HUDEP-2 (cell line): ENCODE results near the gene PTGDR2.

ENCODE experiments used
- DNase-seq, 76 experiments: peaks; one replicate each; lab custom pipeline; 2025; ENCODE audit not compliant: unreplicated experiment in 76 of 76; lab: John Stamatoyannopoulos, UW

Gene PTGDR2

DNA sequence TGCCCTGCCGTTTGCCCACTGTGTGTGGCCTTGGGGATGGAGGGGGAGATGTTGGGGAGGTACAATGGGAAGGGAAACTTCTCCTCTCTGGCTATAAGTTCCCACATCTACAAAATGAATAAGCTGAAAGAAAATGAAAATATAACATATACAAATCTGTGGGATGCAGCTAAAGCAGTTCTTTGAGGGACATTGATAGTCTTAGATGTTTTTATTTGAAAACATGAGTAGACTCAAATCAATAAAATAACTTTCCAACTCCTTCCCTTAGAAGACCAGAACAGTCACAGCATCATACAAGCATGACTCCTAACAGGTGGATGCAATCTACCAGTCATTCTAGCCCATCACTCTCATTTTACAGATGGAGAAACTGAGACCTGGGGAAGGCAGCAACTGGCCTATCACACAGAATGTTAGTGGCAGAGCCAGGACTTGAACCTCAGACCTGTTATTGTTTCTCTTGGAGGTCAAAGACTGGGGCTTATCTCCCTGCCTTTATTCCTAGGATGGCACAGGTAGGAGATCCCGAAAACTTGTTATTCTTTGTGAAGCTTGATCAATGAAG is 39.1 kb downstream of the PTGDR2 start:
- DNase-seq = no peak

DNA sequence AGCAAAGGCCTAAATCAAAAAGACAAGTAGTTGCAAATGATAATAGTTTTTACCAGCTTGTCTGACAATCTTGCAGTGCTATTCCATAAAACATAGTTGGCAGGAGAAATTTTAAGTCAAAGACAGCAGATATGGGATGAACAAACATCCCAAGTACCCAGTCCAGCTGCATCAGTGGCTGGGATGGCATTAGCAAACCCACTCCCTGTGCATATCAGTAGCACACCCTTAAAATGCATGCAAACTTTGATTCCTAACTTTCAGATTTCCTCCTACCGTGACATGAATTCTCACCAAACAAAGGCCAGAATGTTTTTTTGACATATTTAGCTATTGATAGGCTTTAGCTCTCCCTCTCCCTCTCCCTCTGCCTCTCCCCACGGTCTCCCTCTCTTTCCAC is 41.6 kb downstream of the PTGDR2 start:
- no peak for DNase-seq

DNA sequence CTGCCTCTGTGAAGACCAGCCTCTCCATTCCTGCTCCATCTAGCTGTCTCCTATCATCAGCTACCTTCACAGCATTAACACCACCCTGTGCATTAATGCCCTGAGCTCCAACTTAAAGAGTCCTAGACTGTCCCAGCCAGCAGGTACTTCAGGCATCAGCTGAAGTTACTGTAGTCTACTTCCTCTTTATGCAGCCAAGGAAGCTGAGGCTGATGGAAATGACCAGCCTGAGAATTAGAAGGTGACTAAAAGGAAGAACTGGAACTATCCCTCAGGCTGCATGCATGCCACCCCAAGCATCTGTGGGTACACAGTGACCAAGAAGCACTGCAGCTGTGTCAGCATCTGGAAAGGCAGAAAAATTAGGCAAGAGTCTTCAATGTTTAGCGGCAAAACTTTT is 42.4 kb downstream of the PTGDR2 start:
- DNase-seq = no peak

- DNase-seq = no peak
Observed at GRCh38 chr11:60810569-60810968, 45.2 kb downstream of the PTGDR2 start.

DNA sequence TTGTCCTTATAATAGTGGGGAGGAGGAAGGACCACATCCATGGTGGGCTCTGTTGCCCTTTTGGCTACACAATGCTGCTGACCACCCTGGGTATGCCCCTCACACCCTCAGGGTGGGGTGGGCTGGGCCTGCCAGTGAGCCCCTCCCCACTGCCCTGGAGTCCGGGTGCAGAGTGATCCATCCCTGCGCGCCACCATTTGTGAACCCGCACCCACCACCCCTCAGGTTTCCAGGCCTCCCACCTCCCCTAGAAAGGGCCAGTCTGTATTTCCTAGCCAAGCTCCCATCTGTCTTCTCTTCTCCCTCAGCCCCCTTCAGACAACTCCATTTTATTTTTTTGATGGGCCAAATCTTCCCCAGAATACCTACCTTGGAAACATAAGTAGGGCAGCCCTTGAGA is 45.6 kb downstream of the PTGDR2 start:
- DNase-seq = no peak

DNA sequence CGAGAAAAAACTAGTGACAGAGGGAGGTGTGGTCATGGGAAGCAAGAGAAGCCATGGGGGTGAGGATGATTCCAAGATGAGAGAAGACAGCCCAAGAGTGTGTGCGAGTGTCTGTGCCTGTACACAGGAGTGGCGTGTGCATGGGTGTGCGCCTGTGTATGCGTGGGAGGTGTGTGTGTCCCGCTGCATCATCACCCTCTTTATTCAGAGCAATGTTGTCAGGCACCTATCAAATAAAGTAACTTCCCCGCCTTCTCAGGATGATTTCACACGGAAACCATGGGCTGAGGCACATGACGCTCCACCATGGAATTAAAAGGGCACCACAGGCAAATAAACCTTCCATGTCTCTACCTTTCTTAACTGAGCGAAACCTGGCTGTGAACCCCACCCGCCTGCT is 46.1 kb downstream of the PTGDR2 start:
- no peak for DNase-seq

DNA sequence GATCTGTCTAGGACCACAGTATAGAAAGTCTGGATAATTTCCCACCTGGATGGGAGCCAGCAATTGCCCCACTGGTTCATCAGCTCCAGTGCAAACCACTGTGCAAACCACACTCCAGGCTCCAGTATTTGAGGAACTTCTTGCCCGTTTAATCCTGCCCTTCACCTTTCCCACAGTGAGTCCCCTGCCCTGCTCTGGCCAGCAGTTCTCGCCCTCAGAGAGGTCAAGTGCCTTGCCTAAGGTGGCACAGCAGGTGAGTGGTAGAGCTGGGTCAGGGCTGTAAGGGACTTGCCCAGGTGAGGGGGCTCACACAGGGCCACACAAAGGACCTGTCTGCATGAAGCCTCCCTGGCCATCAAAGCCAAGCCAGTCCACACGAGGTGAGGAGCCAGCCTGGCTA is 46.5 kb downstream of the PTGDR2 start:
- DNase-seq = no peak

GRCh38 chr11:60803273-60803936 is 52.3 kb downstream of the PTGDR2 start:
- DNase-seq = no peak

DNA sequence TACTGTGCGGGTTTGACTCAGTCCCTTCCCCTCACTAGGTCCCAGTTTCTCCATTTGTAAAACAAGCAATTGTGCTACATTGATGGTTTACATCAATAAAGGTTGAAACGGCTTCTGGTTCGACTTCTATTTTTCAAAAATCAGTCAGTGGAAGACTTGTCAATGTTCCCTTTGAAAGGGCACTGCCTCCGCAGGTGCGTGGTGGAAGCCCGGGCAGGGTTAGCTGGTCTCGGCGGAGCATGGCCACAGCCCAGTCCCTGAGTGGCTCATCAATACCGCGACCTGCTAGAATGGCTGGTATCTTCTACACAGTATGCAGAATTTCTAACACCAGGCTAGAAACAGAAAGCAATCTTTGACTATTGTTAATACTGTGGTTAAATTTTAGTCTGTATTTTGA is 54.6 kb downstream of the PTGDR2 start:
- no peak for DNase-seq
